HG03565 (cell line): ENCODE data around the gene TRPM4.
"Not testable (repeated sequence)": the region's sequence is repeated elsewhere in the genome, so short reads cannot be mapped to it uniquely, and the experiment has no call there.

Source experiments
- ATAC-seq: cut with Tn5 transposase; IDR thresholded peaks from one replicate; pipeline ENCODE4 v1.9.1; 2021; ENCODE audit warnings: mild to moderate bottlenecking, moderate library complexity; ENCODE audit not compliant: unreplicated experiment

TRPM4 gene

GRCh38 chr19:49186108-49186507, 28.5 kb downstream of the TRPM4 start:
- no peak for ATAC-seq

DNA sequence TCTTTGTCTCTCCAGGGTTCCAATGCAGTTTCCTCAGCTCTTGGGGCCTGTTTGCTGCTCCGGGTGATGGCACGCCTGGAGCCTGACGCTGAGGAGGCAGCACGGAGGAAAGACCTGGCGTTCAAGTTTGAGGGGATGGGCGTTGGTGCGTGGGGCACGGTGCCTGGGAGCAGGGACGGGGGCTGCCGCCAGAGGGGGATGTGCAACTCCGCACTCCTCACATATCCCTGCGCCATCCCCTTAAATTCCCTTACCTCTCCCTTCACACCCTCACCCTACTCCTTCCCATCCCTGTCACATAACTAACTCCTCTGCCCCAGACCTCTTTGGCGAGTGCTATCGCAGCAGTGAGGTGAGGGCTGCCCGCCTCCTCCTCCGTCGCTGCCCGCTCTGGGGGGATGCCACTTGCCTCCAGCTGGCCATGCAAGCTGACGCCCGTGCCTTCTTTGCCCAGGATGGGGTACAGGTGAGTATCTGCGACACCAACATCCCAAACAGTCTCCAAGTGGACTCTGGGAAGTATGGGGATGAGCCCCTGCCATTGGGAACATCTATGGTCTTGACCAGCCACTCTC, 31.1 kb downstream of the TRPM4 start:
- ATAC-seq: no peak

- no peak for ATAC-seq
Measured at GRCh38 chr19:49189259-49189658, 31.7 kb downstream of the TRPM4 start.

- no peak for ATAC-seq
Measured at GRCh38 chr19:49190781-49191180, 33.2 kb downstream of the TRPM4 start.

DNA sequence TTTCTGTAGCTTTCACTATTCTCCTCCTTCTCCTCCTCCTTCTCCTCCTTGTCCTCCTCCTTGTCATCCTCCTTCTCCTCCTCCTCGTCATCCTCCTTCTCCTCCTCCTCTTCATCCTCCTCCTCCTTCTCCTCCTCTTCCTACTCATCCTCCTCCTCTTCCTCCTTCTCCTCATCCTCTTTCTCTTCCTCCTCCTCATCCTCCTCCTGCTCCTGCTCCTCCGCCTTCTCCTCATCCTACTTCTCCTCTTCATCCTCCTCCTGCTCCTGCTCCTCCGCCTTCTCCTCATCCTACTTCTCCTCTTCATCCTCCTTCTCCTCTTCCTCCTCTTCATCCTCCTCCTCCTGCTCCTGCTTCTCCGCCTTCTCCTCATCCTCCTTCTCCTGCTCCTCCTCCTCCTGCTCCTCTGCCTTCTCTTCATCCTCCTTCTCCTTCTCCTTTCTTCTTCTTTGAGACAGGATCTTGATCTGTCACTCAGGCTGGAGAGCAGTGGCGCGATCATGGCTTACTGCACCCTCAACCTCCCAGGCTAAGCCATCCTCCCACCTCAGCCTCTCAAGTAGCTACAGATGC, 36.3 kb downstream of the TRPM4 start:
- ATAC-seq: no peak

DNA sequence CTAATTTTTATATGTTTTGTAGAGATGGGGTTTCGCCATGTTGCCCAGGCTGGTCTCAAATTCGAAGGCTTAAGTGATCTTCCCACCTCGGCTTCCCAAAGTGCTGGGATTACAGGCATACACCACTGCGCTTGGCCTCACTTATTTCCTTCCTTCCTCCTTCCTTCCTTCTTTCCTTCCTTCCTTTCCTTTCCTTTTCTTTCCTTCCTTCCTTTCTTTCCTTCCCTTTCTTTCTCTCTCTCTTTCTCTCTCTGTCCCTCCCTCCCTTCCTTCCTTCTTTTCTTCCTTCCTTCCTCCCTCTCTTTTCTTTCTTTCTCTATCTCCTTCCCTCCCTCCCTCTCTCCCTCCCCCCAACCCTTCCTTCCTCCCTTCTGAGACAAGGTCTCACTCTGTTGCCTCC, 36.8 kb downstream of the TRPM4 start:
- ATAC-seq: no peak

GRCh38 chr19:49196527-49197240, 39.1 kb downstream of the TRPM4 start:
- no peak for ATAC-seq

DNA sequence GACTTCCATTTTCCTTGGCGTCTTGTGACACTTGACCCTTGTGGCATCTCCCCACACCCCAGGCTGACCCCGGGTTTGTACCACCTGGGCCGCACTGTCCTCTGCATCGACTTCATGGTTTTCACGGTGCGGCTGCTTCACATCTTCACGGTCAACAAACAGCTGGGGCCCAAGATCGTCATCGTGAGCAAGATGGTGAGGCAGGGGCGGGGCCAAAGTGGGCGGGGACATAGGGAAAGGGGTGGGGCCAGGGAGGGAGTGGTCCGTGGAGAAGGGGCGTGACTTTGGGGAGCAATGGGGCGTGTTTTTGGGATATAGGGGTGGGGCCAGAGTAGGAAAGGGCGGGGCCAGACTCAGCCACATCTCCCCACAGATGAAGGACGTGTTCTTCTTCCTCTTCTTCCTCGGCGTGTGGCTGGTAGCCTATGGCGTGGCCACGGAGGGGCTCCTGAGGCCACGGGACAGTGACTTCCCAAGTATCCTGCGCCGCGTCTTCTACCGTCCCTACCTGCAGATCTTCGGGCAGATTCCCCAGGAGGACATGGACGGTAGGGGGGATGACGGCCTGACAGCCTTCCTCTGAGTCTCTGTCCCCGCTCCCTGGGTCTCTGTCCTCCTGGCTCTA, 42.8 kb downstream of the TRPM4 start:
- ATAC-seq: no peak

DNA sequence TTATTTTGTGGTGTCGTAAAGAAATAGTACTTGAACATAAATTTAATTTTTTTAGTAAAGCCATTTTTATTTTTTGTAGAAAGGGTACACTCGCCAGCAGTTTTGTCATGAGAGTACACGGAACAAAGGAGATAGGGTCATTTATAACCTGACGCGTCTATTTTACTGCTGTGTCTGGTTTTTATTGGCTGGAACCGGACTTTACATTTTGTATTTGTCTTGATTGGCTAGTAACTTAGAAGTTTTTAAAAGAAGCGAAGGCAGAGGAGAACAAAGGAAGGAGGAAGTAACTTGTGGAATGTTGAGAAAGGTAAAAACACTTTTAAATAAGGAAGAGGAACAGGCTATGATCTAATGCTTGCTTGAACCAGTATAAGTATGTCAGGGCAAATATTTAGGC, 43.5 kb downstream of the TRPM4 start:
- no peak for ATAC-seq

DNA sequence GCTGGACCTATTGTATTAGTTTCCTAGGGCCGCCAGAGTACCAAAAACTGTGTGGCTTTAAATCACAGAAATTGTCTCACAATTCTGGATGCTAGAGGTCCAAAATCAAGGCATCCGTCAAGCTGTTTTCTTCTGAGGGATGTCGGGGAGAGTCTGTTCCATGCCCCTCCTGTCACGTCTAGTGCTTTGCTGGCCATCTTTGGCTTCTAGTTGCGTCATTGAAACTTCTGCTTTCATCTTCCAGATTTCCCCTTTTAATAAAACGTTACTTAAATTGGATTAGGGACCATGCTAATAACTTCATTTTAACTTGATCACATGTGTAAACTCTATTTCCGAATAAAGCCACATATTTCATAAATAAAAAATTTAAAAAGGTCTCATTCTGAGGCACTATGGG, 47.5 kb downstream of the TRPM4 start:
- ATAC-seq: no peak

GRCh38 chr19:49209502-49209901, 51.9 kb downstream of the TRPM4 start:
- not testable (repeated sequence) for ATAC-seq

DNA sequence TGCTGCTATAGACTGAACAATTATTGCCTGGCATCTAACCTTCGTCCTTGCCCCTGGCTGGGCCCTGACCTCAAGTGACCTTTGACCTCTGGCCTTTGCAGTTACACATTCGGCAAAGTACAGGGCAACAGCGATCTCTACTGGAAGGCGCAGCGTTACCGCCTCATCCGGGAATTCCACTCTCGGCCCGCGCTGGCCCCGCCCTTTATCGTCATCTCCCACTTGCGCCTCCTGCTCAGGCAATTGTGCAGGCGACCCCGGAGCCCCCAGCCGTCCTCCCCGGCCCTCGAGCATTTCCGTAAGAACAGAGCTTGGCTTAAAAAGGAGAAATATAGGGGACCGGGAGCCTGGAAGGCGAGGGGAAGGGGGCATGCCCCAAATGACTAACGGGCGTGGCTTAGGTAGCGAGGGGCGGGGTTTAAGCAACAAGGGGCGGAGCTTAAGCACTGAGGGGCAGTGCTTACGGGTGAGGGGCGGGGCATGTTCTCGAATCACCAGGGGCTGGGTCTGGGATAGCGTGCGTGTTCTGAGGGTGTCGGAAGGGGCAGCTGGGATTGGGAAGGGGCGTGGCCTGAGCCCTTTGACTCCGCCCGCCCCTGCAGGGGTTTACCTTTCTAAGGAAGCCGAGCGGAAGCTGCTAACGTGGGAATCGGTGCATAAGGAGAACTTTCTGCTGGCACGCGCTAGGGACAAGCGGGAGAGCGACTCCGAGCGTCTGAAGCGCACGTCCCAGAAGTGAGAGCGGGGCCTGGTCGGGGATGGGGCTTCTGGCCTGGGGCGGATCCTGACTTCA, 52.7 kb downstream of the TRPM4 start:
- ATAC-seq: no peak

GRCh38 chr19:49210901-49211451, 53.4 kb downstream of the TRPM4 start:
- no peak for ATAC-seq

- ATAC-seq: no peak
Measured at GRCh38 chr19:49212016-49212701, 54.6 kb downstream of the TRPM4 start.

DNA sequence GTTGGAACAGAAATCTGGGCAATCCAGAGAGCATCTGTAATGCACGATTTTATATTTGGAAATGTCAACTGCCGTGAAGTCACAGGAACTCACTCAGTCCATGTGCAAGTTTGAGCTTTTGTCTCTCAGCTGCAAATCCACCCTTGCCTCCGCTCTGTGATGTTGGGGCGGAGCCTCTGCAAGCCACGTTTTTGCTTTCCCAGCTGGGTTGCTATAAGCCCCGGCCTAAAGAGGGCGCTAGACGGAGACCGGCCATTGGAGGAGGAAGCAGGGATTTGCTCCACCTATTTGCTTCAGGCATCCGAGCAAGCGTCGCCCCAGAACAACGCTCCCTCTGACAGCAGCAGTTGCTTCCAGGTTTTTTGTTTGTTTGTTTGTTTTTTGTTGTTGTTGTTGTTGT, 56.2 kb downstream of the TRPM4 start:
- no peak for ATAC-seq

DNA sequence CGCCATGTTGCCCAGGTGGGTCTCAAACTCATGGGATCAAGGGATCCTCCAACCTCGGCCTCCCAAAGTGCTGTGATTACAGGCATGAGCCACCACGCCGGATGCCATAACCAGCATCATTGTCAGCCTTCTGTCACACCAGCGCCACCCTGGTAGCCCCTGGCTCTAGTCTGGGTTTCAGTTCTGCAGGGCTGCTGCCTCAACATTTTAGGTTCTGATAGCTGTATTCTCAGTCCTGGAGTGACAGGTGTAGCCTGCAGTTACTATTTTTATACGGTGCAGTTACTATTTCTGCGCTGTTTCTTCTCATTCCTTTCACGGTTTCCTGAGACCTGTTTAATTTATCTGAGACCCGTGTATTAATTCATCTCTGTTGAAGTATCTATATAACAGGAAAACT, 57.1 kb downstream of the TRPM4 start:
- ATAC-seq: no peak

DNA sequence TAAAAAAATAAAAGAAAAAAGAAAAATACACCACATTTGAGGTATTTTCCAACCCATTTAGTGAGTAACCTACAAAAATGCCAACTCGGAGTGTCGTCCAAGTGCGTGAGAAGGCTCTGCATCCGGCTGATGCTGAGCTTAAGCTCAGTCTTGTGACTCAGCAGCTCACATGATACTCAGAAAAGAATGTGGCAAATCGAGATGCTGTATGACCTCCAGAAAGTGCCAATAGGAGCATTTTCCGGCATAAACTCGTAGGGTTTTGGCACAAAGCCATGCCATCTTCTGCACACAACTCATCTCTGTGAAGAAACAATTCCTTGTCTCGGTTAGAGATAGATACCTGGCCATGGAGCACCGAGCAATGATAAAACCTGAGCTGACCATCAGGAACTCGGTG, 58.5 kb downstream of the TRPM4 start:
- no peak for ATAC-seq

GRCh38 chr19:49217382-49217781, 59.8 kb downstream of the TRPM4 start:
- ATAC-seq: no peak

DNA sequence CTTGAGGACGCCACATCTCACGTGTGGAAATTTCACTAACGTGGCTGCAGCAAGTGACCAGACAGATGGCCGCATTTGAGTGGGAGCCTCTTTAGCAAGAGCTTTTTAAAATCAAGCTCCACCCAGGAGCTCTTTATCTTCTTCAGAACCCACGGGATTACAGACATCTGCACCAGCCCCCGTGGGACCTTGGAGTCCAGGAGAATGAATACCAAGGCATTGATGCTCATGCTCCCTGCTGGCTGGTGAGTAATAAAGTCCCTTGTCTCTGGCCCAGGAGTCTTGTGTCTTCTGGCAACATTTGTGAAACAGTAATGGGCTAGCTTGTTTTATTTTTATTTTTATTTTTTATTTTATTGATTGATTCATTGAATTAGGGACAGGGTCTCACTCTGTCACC, 64.4 kb downstream of the TRPM4 start:
- no peak for ATAC-seq

DNA sequence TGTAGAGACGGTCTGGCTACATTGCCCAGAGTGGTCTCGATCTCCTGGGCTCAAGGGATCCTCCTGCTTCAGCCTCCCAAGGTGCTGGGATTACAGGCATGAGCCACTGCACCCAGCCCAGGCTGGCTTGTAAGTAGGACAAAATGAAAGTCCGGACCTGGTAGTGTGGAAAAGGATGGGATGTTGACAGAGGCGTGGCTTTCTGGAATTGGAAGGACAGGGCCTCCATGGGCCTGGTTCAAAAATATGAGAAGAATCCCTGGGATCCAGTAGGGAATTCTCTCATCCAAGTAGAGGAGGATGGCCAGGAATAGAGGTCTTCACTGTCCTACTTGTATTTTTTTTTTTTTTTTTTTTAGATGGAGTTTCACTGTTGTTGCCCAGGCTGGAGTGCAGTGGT, 64.9 kb downstream of the TRPM4 start:
- ATAC-seq: no peak
